Myocyte (in vitro differentiated cells): ENCODE measurements around the gene SMARCA4. TPM values are rescaled to one million over a fixed set of nuclear protein-coding genes. Genes with fewer than 3 reads are reported as not detected.
"Not testable (repeated sequence)": the region's sequence is repeated elsewhere in the genome, so short reads cannot be mapped to it uniquely, and the experiment has no call there.

Experiments used
- DNase-seq: peaks from one replicate; pipeline ENCODE4 v3.0.0-alpha.2; 2012; ENCODE audit warnings: low read depth
- total RNA-seq: library from RNA; depleted of rRNA; stranded (reverse); fragments of >200 nt; gene quantifications from 2 replicates; pipeline ENCODE4 v1.2.3, GENCODE V29; 2014

SMARCA4 gene
- total RNA-seq, 1 donor from 2014 or later = 80.2 TPM

- peak; percentile 99 for DNase-seq
These were observed 32.0 kb upstream of the SMARCA4 start, which contains the start of the genes TIMM29 and YIPF2 for GRCh38 chr19:10928563-10929401. TIMM29 (plus strand) TSS chr19:10928811; CDS start chr19:10928823, 12 bp downstream. YIPF2 (minus strand) TSS chr19:10928639; CDS start chr19:10928410, 229 bp downstream.

DNA sequence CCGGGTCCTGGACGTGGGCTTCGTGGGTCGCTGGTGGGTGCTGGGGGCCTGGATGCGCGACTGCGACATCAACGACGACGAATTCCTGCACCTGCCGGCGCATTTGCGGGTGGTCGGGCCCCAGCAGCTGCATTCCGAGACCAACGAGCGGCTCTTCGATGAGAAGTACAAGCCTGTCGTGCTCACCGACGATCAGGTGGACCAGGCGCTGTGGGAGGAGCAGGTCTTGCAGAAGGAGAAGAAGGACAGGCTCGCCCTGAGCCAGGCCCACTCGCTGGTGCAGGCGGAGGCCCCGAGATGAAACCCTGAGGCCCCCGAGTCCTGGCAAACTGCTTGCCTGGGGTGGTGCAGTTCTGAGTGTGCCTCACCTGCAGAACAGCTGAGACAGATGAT is 31.4 kb upstream of the SMARCA4 start:
- no peak for DNase-seq

GRCh38 chr19:10935371-10936059 is 25.3 kb upstream of the SMARCA4 start:
- no peak for DNase-seq

DNA sequence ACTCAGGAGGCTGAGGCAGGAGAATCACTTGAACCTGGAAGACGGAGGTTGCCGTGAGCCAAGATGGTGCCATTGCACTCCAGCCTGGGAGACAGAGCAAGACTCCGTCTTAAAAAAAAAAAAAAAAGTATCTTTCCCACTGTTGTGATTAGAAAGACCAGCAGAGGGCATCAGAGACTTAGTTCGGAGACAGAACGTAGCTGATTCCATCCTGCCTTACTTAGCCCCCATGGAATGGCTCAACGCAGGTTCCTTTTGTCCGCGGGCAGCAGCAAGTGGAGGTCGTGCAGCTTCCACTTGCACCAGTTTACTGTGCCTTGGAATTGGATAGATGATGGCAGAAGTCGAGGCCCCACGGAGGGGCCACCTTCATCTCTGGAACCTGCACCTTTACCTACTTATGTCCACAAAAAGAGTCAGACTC is 24.2 kb upstream of the SMARCA4 start:
- peak; percentile 81 for DNase-seq

DNA sequence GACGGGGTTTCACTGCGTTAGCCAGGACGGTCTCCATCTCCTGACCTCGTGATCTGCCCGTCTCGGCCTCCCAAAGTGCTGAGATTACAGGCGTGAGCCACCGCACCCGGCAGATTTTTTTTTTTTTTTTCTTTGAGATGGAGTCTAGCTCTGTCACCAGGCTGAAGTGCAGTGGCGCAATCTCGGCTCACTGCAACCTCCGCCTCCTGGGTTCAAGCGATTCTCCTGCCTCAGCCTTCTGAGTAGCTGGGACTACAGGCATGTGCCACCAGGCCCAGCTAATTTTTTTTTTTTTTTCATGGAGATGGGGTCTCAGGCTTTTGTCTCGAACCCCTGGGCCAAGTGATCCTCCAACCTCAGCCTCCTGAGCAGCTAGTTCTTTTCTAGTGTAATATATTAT is 19.2 kb upstream of the SMARCA4 start:
- not testable (repeated sequence) for DNase-seq

- not testable (repeated sequence) for DNase-seq
These were observed 17.4 kb upstream of the SMARCA4 start for GRCh38 chr19:10943412-10943811.

DNA sequence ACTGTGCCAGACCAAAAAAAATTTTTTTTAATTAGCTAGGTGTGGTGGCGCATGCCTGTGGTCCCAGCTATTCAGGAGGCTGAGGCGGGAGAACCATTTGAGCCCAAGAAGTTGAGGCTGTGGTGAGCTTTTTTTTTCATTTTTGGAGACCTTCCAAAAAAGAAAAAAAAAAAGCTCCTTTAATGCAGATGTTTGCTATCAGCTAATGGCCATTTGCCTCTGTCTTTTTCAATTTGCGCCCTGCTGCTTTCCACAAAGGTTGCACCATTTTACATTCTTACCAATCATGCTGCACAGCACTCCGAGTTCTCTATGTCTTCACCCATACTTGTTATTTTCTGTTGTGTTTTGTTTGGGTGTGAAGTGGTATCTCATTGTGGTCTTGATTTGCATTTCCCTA is 15.6 kb upstream of the SMARCA4 start:
- no peak for DNase-seq

DNA sequence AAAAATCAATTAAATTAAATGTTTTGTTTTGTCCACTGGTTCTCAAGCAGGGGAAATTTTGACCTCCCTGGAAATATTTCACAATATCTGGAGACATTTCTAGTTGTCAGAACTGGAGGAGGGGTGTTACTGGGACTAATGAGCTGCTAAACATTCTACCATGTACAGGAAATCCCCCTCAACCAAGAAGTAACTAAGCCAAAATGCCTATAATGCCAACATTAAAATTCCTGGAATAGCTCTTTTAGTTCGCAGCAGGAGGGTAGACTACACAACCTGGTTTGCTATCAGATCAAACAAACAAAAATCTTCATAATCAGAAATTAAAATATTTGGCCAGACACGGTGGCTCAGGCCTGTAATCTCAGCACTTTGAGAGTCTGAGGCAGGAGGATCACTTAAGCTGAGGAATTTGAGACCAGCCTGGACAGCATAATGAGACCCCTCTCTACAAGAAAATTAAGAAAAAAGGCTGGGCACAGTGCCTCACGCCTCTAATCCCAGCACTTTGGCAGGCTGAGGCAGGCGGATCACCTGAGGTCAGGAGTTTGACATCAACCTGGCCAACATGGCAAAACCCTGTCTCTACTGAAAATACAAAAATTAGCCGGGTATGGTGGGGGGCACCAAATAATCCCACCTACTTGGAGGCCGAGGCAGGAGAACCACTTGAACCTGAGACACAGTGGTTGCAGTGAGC is 13.7 kb upstream of the SMARCA4 start:
- no peak for DNase-seq

DNA sequence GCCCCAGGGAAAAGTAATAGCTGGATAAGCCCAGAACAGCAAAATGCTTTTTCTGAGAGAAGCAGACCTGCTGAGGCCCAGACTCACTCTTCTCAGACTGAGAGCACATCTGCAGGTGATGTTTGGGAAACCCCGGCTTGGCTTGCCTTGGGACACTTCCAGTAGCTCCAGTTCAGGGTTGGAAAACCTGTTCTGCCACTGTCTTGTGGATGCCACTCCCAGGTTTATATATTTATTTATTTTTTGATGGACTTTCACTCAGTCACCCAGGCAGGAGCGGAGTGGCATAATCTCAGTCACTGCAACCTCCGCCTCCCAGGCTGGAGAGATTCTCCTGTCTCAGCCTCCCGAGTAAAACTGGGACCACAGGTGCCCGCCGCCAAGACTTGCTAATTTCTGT is 8.0 kb upstream of the SMARCA4 start:
- DNase-seq = no peak

GRCh38 chr19:10959277-10959968 is 1.4 kb upstream of the SMARCA4 start:
- DNase-seq = not testable (repeated sequence)

DNA sequence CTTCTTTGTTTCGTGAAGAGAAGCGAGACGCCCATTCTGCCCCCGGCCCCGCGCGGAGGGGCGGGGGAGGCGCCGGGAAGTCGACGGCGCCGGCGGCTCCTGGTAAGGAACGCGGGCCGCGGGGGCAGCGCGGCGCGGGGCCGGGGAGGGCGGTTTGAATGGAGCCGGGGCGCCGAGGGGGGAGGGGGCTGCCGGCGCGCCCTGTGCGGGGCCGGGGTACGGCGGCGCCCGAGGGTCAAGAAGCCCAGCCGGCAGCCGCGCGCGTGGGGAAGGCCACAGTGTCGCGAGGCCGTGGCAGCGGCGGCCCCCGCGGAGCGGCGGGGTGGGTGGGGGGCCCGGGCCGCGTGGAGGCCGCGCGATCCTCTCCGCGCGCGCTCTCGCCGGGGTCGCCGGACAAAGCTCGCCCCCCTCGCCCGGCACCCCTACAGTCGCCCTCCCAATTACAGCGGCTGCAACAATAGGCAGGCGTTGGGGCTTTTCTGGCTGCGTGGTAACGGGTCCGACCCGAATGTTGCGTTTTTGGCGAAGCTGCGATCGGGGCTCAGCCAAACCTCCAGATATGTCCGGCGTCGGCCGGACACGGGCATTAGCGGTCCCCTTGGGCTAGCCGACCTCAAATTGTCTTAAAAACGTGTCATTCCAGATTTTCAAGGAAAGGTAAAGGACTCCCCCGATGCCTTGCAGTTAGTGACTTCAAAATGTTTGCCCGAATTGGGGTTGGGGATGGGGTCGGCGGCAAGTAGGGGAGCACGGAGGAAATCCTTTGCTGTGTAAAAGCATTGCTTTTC is 437 bp downstream of the SMARCA4 start:
- peak; percentile 46 for DNase-seq

DNA sequence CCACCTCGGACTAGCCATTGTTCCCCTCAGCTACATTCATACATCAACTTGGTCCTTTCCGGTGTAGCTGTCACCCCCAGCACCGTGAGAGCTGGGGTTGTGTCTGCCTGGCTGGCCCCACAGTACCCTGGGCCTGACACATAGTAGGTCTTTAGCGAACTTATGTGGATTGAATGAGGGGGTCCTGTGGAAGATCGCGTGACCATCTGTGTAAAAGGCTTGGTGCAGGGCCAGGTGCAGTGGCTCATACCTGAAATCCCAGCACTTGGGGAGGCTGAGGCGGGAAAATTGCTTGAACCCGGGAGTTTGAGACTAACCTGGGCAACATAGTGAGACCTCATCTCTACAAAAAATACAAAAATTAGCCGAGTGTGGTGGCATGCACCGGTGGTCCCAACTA is 2.0 kb downstream of the SMARCA4 start:
- no peak for DNase-seq

DNA sequence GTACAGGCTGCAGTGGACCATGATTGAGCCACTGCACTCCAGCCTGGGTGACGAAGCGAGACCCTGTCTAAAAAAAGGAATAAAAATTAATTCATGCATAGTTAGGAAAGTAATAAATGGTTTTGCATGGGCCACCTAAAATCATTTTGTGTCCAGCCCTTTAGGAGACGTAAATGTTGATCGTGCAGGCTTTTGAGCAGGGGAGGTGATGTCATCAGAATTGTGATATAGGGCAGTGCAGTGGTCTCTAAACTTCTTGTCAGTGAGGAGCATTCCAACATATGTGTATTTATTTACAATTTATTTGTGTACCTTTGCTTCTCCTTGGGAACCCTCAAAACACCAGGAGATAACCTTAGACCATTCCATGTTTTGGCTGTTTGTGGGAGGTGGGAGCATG is 3.0 kb downstream of the SMARCA4 start:
- no peak for DNase-seq

GRCh38 chr19:10964903-10965302 is 4.1 kb downstream of the SMARCA4 start:
- no peak for DNase-seq

DNA sequence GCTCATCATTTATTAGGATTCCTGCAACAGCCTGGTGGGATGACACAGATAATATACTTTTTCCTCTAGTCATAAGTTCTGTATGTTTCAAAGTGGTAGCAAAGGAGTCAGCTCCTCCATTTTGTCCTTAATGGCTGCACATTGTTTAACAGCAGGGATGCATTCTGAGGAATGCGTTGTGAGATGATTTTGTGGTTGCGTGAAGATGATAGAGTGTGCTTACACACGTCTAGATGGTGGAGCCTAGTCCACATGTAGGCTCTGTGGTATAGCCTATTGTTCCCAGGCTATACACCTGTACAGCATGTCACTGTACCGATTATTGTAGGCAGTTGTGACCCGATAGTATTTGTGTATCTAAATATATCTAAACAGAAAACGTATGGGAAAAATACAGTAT is 4.6 kb downstream of the SMARCA4 start:
- DNase-seq = no peak

DNA sequence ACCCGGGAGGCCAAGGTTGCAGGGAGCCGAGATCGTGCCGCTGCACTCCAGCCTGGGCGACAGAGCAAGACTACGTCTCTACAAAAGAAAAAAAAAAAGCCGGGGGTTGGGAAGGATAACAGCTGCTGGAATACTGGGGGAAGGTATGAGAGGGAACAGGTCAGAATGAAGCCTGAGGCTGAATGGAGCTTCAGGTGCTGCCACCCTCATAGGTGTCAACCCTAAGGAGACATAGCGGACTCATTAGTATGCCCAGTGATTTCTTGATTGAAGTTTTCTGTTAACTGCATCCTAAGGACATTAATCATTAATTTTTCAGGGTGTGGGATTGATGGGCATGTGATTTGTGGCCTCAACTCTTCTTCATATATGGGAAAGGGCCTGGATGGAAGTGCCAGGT is 6.0 kb downstream of the SMARCA4 start:
- no peak for DNase-seq

DNA sequence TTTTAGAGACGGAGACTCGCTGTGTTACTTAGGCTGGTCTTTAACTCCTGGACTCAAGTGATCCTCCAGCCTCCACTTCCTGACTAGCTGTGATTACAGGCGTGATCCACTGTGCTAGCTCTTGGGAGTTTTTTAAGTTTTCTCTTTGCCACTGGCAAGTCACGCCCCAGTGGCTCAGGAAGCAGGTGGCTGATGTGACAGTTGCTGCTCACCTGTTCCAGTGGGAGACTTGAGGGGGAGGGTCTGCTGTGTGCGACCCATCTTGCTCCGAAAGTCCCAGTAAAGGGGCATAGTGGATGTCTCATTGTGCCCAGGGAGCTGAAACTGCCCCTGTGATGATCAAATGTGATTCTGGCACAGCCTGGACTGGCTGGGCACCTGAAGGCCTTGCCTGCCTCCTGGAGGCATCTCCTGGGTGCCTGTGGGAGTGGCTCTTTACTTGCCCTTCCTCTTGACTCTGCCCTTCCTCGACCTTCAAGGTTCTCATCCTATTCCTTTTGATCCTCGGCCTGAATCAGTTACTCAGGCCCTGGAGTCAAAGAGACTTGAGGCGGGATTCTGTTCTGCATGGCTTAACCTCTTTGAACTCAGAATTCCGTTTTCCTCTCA is 7.8 kb downstream of the SMARCA4 start:
- DNase-seq = no peak

DNA sequence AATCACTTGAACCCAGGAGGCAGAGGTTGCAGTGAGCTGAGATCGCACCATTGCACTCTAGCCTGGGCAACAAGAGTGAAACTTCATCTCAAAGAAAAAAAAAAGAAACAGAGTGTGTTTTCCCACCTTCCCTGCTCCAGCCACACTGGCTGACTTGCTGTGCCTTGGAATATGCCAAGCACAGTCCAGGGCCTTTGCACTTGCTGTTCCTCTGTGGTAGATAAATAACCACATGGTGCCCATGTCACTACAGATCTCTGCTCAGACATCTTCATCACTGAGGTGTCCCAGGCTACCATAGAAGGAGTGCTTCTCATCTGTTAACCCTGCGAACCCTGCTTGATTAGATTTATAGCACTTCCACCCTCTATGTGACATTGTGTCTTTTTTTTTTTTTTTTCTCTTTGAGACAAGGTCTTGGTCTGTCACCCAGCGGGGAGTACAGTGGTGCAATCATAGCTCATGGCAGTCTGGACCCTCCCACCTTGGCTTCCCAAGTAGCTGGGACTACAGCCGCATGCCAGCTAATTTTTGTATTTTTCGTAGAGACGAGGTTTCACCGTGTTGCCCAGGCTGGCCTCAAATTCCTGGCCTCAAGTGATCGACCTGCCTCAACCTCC is 10.4 kb downstream of the SMARCA4 start:
- no peak for DNase-seq

DNA sequence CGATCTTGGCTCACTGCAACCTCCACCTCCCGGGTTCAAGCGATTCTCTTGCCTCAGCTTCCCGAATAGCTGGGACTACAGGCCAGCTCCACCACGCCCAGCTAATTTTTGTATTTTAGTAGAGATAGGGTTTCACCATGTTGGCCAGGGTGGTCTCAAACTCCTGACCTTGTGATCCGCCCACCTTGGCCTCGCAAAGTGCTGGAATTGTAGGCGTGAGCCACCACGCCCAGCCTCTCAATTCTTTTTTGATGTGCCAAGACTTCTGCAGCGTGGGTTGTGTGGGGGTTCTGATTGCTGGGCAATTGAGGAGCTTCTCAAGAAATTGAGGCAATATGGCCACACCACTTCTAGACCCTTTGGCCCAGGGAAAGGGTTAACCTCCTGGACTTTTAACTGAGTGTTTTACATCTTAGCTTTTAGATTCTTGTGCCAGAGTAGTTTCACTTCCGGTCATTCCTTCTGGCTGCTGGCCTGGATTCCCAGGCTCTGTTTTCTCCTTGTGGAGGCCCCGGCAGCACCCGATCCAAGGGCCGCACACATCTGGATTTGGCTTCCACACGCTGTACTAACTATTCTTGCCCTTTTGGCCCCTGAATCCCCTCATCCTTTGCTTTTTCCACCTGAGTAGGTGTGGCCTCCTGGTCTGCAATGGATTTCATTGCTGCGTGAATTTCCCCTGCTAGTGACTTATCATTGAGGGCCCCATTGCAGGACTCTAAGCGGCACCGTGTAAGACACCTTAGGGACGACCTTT is 14.7 kb downstream of the SMARCA4 start:
- peak; percentile 46 for DNase-seq
